Small intestine (tissue), 7 donors: ENCODE measurements around the gene CDH23. TPM values are rescaled to one million over a fixed set of nuclear protein-coding genes. Genes with fewer than 3 reads are reported as not detected.

Experiments
- DNase-seq, 2 donors: peaks; one replicate each; pipeline versions ENCODE4 v3.0.0 to v3.0.0-alpha.2; 2013
- FAIRE-seq: peaks from 2 replicates; lab custom pipeline; 2012; peaks lifted over from hg19 to GRCh38; lab: Jason Lieb, UNC
- H3K27ac ChIP-seq, 3 donors: one replicate each; pipeline ENCODE4 v1.5.1; 2013; ENCODE audit warnings: low read length in 2 of 3, mild to moderate bottlenecking in 2 of 3, control low read depth in 1 of 3, inconsistent platforms in 1 of 3, low read depth in 1 of 3, moderate library complexity in 1 of 3
- H3K27me3 ChIP-seq, 3 donors: one replicate each; pipeline ENCODE4 v1.6.1; 2013; ENCODE audit warnings: low read length in 3 of 3, inconsistent platforms in 1 of 3; ENCODE audit not compliant: control insufficient read depth in 3 of 3, insufficient read depth in 3 of 3
- H3K36me3 ChIP-seq, 3 donors: one replicate each; pipeline ENCODE4 v1.6.1; 2013; ENCODE audit warnings: low read length in 3 of 3, inconsistent platforms in 1 of 3, low read depth in 1 of 3, mild to moderate bottlenecking in 1 of 3, moderate library complexity in 1 of 3; ENCODE audit not compliant: control insufficient read depth in 3 of 3, insufficient read depth in 2 of 3
- H3K4me1 ChIP-seq, 3 donors: one replicate each; pipeline ENCODE4 v1.6.1; 2013; ENCODE audit warnings: low read length in 2 of 3, inconsistent platforms in 1 of 3, low read depth in 1 of 3, mild to moderate bottlenecking in 1 of 3, moderate library complexity in 1 of 3; ENCODE audit not compliant: control insufficient read depth in 3 of 3, insufficient read depth in 2 of 3
- H3K4me3 ChIP-seq, 3 donors: one replicate each; pipeline ENCODE4 v1.5.1; 2013; ENCODE audit warnings: low read length in 3 of 3, control low read depth in 1 of 3, inconsistent platforms in 1 of 3, low read depth in 1 of 3, mild to moderate bottlenecking in 1 of 3, moderate library complexity in 1 of 3
- H3K9me3 ChIP-seq, 2 donors: one replicate each; pipeline ENCODE4 v1.6.1; 2013; ENCODE audit warnings: low read depth in 1 of 2, low read length in 1 of 2; ENCODE audit not compliant: control insufficient read depth in 2 of 2, insufficient read depth in 1 of 2
- whole genome bisulfite sequencing, 3 donors: extraction: QIAGEN DNeasy Blood & Tissue Kit; methylation state at CpG; one replicate each; pipeline ENCODE4 v1.1.7; 2013; 5-methylcytosine and 5-hydroxymethylcytosine counted together
- polyA plus RNA-seq, 4 donors: library from polyadenylated mRNA; stranded (reverse) in 3 of 4; unstranded in 1 of 4; fragments of 200-250 nt in 3 of 4; fragments of 120-200 nt in 1 of 4; gene quantifications; one replicate each; pipeline versions ENCODE4 v1.2.1 to v1.2.3, GENCODE V29; 2013
- donor health status: healthy with polysubstance abuse.
- donor health status: control.
- donor health status: control.
- donor health status: Bipolar disorder and iron deficiency.
- donor health status: healthy.

Gene CDH23
- polyA plus RNA-seq, 4 donors, result 0.89 to 2.5 (median 1.6) TPM

GRCh38 chr10:71362141-71362540 is 34.6 kb upstream of the CDH23 start:
- WGBS, 3 donors, result 95 to 96% (median 95%) methylated on average over 16 of the region's 16 CpGs
- Histone ChIP-seq H3K27ac (no peak overlapping the region), H3K9me3 (no peaks in the 10 kb centered on the region), H3K36me3 (peaks cover 0 to 61% (median 0%) of the 10 kb centered on the region in 3 donors), H3K4me3 (no peak overlapping the region), H3K4me1 (no peaks in the 10 kb centered on the region), H3K27me3 (no peaks in the 10 kb centered on the region)
- DNase-seq (no peak), FAIRE-seq (no peak)

DNA sequence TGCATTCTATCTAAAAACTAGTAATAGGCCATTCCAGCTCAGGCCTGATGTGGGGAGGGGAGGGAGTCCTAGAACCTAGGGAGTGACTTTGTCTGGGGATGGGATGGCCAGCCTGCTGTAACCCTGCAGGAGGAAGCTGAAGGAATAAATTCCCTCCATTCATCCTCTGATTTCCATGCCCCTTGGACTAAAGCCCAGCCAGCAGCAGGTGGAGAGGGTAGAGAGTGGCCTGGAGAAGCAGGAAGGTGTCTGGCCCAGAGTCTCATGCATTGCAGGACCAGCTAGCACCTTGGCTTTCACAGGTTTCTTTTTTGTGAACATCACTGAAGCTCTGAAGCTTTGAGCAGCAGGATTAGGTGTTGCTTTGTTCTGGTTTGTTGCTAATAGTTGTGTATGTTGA is 32.8 kb upstream of the CDH23 start:
- H3K9me3 ChIP-seq, result no peaks in the 10 kb centered on the region
- peaks cover 0 to 45% (median 0%) of the 10 kb centered on the region in 3 donors for H3K36me3 ChIP-seq
- no peak overlapping the region for H3K4me3 ChIP-seq
- H3K4me1 ChIP-seq, result no peaks in the 10 kb centered on the region
- DNase-seq (no peak), FAIRE-seq (no peak)
- no peak overlapping the region for H3K27ac ChIP-seq
- no peaks in the 10 kb centered on the region for H3K27me3 ChIP-seq

GRCh38 chr10:71365366-71365765 is 31.4 kb upstream of the CDH23 start:
- DNase-seq, result no peak
- no peaks in the 10 kb centered on the region for H3K9me3 ChIP-seq
- WGBS, 3 donors, result 96 to 97% (median 96%) methylated on average over 6 of the region's 6 CpGs
- peaks cover 0 to 35% (median 0%) of the 10 kb centered on the region in 3 donors for H3K36me3 ChIP-seq
- H3K27me3 ChIP-seq, result no peaks in the 10 kb centered on the region
- H3K4me1 ChIP-seq, result no peaks in the 10 kb centered on the region
- no peak overlapping the region for H3K4me3 ChIP-seq
- H3K27ac ChIP-seq, result no peak overlapping the region
- no peak for FAIRE-seq

GRCh38 chr10:71366690-71367089 is 30.0 kb upstream of the CDH23 start:
- FAIRE-seq (no peak), DNase-seq (no peak)
- H3K36me3 ChIP-seq, result peaks cover 0 to 30% (median 0%) of the 10 kb centered on the region in 3 donors
- no peaks in the 10 kb centered on the region for H3K27me3 ChIP-seq
- H3K4me1 ChIP-seq, result no peaks in the 10 kb centered on the region
- H3K9me3 ChIP-seq, result no peaks in the 10 kb centered on the region
- no peak overlapping the region for H3K4me3 ChIP-seq
- WGBS, 3 donors, result 83 to 93% (median 91%) methylated on average over 8 of the region's 8 CpGs
- H3K27ac ChIP-seq, result no peak overlapping the region

DNA sequence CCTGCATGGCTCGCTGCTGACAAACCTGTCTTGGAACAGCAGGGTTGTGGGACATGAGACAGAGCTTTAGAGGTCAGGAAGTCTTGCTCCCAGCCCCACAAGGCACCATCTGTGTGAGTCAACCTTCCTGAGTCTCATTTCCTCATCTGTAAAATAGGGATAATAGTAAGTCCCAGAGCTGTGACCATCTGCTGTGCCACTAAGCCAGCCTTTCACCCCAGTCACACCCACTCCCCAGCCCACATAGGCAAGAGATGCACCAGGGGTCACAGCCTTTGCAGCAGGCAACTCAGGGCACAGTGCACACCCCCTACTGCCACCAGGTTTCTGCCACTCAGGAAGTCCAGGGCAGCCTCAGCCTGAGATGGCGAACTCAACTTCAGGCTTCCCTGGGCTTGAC is 29.4 kb upstream of the CDH23 start:
- 84 to 100% (median 94%) methylated on average over 2 of the region's 2 CpGs for WGBS, 3 donors
- FAIRE-seq, result no peak

DNA sequence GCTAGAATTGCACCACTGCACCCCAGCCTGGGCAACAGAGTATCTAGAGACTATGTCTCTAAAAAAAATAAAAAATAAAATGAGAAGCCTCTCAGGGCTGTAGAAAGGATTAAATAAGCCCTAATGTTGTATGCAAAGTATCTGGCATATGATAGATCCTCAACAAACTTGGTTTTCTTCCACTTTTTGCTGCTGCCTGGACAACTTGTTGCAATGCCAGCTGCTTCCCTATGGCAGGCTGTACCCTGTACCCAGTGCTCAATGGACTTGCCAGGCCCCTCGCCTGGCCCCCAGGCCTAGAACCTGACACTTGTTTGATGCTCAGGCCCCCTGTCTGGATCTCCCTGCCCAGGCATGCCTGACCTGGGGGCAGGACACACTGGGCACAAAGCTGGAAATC is 28.5 kb upstream of the CDH23 start:
- WGBS, 3 donors, result 90 to 100% (median 92%) methylated on average over 1 of the region's 1 CpG
- no peak for FAIRE-seq

More for the DNA sequence above, 29.4 kb upstream of the CDH23 start:
- peaks cover 0 to 24% (median 0%) of the 10 kb centered on the region in 3 donors for H3K36me3 ChIP-seq
- no peaks in the 10 kb centered on the region for H3K9me3 ChIP-seq
- DNase-seq, result no peak
- H3K4me1 ChIP-seq, result no peaks in the 10 kb centered on the region
- H3K27me3 ChIP-seq, result no peaks in the 10 kb centered on the region
- H3K27ac ChIP-seq, result no peak overlapping the region
- no peak overlapping the region for H3K4me3 ChIP-seq

GRCh38 chr10:71368643-71369042 is 28.1 kb upstream of the CDH23 start:
- H3K4me1 ChIP-seq, result no peaks in the 10 kb centered on the region
- peaks cover 0 to 3% (median 0%) of the 10 kb centered on the region in 3 donors for H3K27me3 ChIP-seq
- H3K27ac ChIP-seq, result no peak overlapping the region
- H3K9me3 ChIP-seq, result no peaks in the 10 kb centered on the region
- H3K4me3 ChIP-seq, result no peak overlapping the region
- DNase-seq (no peak), FAIRE-seq (no peak)
- H3K36me3 ChIP-seq, result peaks cover 0 to 14% (median 0%) of the 10 kb centered on the region in 3 donors
- 65 to 73% (median 65%) methylated on average over 2 of the region's 2 CpGs for WGBS, 3 donors

More for the DNA sequence above, 28.5 kb upstream of the CDH23 start:
- no peak for DNase-seq
- Histone ChIP-seq H3K36me3 (peaks cover 0 to 15% (median 0%) of the 10 kb centered on the region in 3 donors), H3K27ac (no peak overlapping the region), H3K9me3 (no peaks in the 10 kb centered on the region), H3K27me3 (no peaks in the 10 kb centered on the region), H3K4me1 (no peaks in the 10 kb centered on the region), H3K4me3 (no peak overlapping the region)

DNA sequence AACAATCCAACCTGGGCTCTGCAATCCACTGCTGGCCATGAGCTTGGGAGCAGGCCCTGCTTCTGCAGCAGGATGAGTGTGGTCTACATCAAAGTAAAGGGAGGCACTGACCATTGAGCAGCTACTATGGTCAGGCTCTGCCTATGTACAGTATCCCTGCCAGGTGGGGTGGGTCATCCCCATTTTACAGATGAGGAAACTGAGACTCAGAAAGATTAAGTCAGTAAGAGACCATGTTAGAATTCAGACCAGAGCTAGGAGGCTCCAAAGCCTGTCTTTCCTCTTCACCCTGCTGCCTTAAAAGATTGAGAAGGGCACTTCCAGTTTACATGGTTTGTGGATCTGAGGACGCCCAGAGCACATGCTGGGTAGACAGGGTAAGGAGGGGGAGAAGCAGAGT is 27.1 kb upstream of the CDH23 start:
- 67 to 78% (median 77%) methylated on average over 1 of the region's 1 CpG for WGBS, 3 donors
- DNase-seq, result no peak
- H3K4me1 ChIP-seq, result no peaks in the 10 kb centered on the region
- H3K4me3 ChIP-seq, result no peak overlapping the region
- peaks cover 0 to 3% (median 0%) of the 10 kb centered on the region in 3 donors for H3K27me3 ChIP-seq
- no peak for FAIRE-seq
- H3K27ac ChIP-seq, result no peak overlapping the region
- peaks cover 0 to 5% (median 0%) of the 10 kb centered on the region in 3 donors for H3K36me3 ChIP-seq
- no peaks in the 10 kb centered on the region for H3K9me3 ChIP-seq

DNA sequence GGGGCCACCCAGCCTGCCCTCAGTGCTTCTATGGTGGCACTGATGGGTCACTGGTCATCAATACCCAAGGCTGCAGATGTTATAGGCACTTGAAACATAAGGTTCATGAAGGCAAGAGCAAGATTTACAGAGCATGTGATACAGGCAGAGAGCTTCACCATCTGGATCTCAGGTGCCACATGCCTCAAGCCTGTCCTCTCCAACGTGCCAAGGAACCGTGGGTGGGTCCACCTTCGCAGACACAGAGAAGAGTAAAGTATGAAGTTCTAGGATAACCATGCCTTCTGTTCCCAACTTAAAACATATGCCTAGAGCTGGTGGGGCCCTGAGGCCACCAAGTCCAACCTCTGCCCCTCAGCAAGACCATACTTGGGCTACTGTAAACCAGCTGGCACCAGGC is 26.7 kb upstream of the CDH23 start:
- no peak overlapping the region for H3K4me3 ChIP-seq
- 68 to 89% (median 81%) methylated on average over 3 of the region's 3 CpGs for WGBS, 3 donors
- H3K27me3 ChIP-seq, result peaks cover 0 to 3% (median 0%) of the 10 kb centered on the region in 3 donors
- H3K27ac ChIP-seq, result no peak overlapping the region
- H3K9me3 ChIP-seq, result no peaks in the 10 kb centered on the region
- FAIRE-seq, result no peak
- peaks cover 0 to 2% (median 0%) of the 10 kb centered on the region in 3 donors for H3K36me3 ChIP-seq
- H3K4me1 ChIP-seq, result no peaks in the 10 kb centered on the region
- DNase-seq, result no peak
